IPS-NIHi11 (cell line): Measurements from ENCODE around the gene SDK1.
"Not testable (repeated sequence)": the region's sequence is repeated elsewhere in the genome, so short reads cannot be mapped to it uniquely, and the experiment has no call there.

Experiments used
- DNase-seq: peaks from one replicate; pipeline ENCODE4 v3.0.0; 2012; ENCODE audit warnings: mixed read lengths, low spot score

Gene SDK1

GRCh38 chr7:3923307-3923918 lies 622.4 kb downstream of the SDK1 start:
- DNase-seq, result no peak

- DNase-seq, result no peak
Measured at GRCh38 chr7:3924277-3924676, 623.2 kb downstream of the SDK1 start.

- DNase-seq, result no peak
Measured at GRCh38 chr7:3927446-3928110, 626.5 kb downstream of the SDK1 start.

GRCh38 chr7:3928727-3929515 lies 627.9 kb downstream of the SDK1 start:
- DNase-seq, result no peak

GRCh38 chr7:3931843-3932242 lies 630.8 kb downstream of the SDK1 start:
- DNase-seq, result no peak

GRCh38 chr7:3937146-3937545 lies 636.1 kb downstream of the SDK1 start:
- DNase-seq, result no peak

- no peak for DNase-seq
Measured at GRCh38 chr7:3937605-3938004, 636.6 kb downstream of the SDK1 start.

- DNase-seq, result not testable (repeated sequence)
Measured at GRCh38 chr7:3941706-3942105, 640.7 kb downstream of the SDK1 start.

GRCh38 chr7:3942276-3942675 lies 641.2 kb downstream of the SDK1 start:
- DNase-seq, result no peak

- DNase-seq, result peak; percentile 50
Measured at GRCh38 chr7:3942816-3943745, 642.0 kb downstream of the SDK1 start.

GRCh38 chr7:3943779-3944520 lies 642.9 kb downstream of the SDK1 start:
- no peak for DNase-seq

GRCh38 chr7:3949242-3949640 lies 648.2 kb downstream of the SDK1 start:
- DNase-seq, result no peak

GRCh38 chr7:3950249-3950648 lies 649.2 kb downstream of the SDK1 start:
- DNase-seq, result no peak

- DNase-seq, result no peak
Measured at GRCh38 chr7:3951316-3952055, 650.4 kb downstream of the SDK1 start.

- no peak for DNase-seq
Measured at GRCh38 chr7:3953133-3953532, 652.1 kb downstream of the SDK1 start.

GRCh38 chr7:3953946-3954345 lies 652.9 kb downstream of the SDK1 start:
- DNase-seq, result no peak

GRCh38 chr7:3955026-3955425 lies 654.0 kb downstream of the SDK1 start:
- DNase-seq, result no peak

- DNase-seq, result no peak
Measured at GRCh38 chr7:3955751-3956696, 655.0 kb downstream of the SDK1 start.

- no peak for DNase-seq
Measured at GRCh38 chr7:3956949-3957348, 655.9 kb downstream of the SDK1 start.
